Spleen (tissue), 7 donors: ENCODE measurements around the gene PPFIA1.

Experiments used
- POLR2A ChIP-seq, 3 donors: fragments of 450-650 bp; IDR thresholded peaks; one replicate each; pipeline ENCODE4 v1.5.1; 2017; ENCODE audit warnings: antibody characterized with exemption in 3 of 3, mild to moderate bottlenecking in 1 of 3
- POLR2AphosphoS5 ChIP-seq, 3 donors: sonication (generic); formaldehyde crosslinking; IDR thresholded peaks; one replicate each; pipeline ENCODE4 v1.5.1; 2017; ENCODE audit warnings: antibody characterized with exemption in 3 of 3
- TF ChIP-seq, protein P1 (sequence below), 11 experiments: fragments of 200-600 bp in 7 of 11; fragments of 450-650 bp in 4 of 11; sonication (generic) in 4 of 11; IDR thresholded peaks in 8 of 11; conservative IDR thresholded peaks in 3 of 11; 1 replicate in 7 of 11; 2 replicates in 4 of 11; pipeline versions ENCODE4 v1.4.0 to v1.8.0; 2016 to 2021; ENCODE audit warnings: antibody characterized with exemption in 11 of 11, inconsistent platforms in 4 of 11, mild to moderate bottlenecking in 1 of 11
- donor health status: DM: no; HTN: no; CAD: no; lungs with moderate emphysema.
- donor health status: DM: no; HTN: no; CAD: no.
- donor health status: DM: no; HTN: no; CAD: no.

DNA sequence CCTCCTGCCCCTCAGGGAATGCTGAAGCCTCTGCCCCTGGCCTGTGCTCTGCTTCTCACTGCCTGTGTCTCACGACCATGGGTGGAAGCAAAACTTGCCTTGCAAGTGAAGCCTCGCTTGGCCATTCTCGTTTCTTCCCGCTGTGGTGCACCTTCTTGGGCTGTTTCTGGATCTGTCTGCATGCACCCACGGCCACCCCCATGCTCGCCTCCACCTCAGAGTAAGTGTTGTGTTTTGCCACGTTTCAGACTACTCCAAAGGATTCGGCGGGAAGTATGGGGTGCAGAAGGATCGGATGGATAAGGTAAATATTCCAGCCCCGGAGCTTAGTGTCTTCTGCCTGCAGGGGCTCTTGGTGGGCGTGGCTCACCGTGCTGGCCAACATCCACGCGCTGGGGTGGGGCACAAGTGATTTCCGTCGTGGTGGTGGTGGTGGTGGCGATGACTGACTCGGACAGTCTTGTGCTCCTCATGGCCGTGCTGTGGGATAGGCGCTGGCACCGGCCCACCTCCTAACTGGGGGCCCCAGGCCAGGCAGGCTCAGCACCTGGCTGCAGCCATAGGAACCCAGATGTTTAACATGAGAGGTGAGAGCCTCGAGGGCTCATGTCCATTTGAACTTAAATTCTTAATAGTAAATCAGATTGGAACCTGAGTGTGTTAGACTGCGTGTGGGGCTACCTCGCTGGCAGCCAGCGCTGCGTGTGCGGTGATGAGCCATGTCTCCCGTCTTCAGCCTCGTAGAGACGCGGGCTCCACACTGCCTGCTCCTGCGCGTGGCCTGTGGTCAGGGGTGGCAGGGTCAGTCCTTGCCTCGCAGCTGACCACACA, 152.4 kb downstream of the PPFIA1 start:
- TF ChIP-seq, protein P1, sequence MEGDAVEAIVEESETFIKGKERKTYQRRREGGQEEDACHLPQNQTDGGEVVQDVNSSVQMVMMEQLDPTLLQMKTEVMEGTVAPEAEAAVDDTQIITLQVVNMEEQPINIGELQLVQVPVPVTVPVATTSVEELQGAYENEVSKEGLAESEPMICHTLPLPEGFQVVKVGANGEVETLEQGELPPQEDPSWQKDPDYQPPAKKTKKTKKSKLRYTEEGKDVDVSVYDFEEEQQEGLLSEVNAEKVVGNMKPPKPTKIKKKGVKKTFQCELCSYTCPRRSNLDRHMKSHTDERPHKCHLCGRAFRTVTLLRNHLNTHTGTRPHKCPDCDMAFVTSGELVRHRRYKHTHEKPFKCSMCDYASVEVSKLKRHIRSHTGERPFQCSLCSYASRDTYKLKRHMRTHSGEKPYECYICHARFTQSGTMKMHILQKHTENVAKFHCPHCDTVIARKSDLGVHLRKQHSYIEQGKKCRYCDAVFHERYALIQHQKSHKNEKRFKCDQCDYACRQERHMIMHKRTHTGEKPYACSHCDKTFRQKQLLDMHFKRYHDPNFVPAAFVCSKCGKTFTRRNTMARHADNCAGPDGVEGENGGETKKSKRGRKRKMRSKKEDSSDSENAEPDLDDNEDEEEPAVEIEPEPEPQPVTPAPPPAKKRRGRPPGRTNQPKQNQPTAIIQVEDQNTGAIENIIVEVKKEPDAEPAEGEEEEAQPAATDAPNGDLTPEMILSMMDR (IDR thresholded peaks at IDR 0.05 in 8 of 11, conservative IDR thresholded peaks at IDR 0.05 in 3 of 11) = no peak
- TF ChIP-seq POLR2AphosphoS5 (IDR thresholded peaks at IDR 0.05) (no peak), POLR2A (IDR thresholded peaks at IDR 0.05) (no peak)
